K562 (cell line): ENCODE results near the gene RAB26. TPM values are rescaled to one million over a fixed set of nuclear protein-coding genes. Genes with fewer than 3 reads are reported as not detected.

Source experiments
- RB1 ChIP-seq: fragments of 450-650 bp; IDR thresholded peaks from 2 replicates; pipeline ENCODE4 v1.6.1; 2017; ENCODE audit warnings: low read depth, mild to moderate bottlenecking
- SNRNP70 ChIP-seq: fragments of 200-400 bp; formaldehyde crosslinking; optimal IDR thresholded peaks from 2 replicates; pipeline ENCODE3; 2017; ENCODE audit warnings: low read depth, low read length
- THRAP3 ChIP-seq: fragments of 450-650 bp; IDR thresholded peaks from 2 replicates; pipeline ENCODE4 v1.6.1; 2016; ENCODE audit warnings: mild to moderate bottlenecking, inconsistent platforms, borderline replicate concordance
- ZNF165 ChIP-seq: fragments of 250-450 bp; sonication (Bioruptor Pico); IDR thresholded peaks from 2 replicates; pipeline ENCODE4 v1.4.0; 2020; ENCODE audit warnings: borderline replicate concordance
- ZNF3 ChIP-seq: fragments of 250-450 bp; sonication (Bioruptor Pico); IDR thresholded peaks from 2 replicates; pipeline ENCODE4 v1.5.0; 2021; ENCODE audit warnings: mild to moderate bottlenecking, moderate library complexity
- ZNF583 ChIP-seq: fragments of 250-450 bp; sonication (Bioruptor Pico); IDR thresholded peaks from 2 replicates; pipeline ENCODE4 v1.4.0; 2020
- polyA plus RNA-seq, 8 experiments: library from polyadenylated mRNA; depleted of rRNA in 4 of 8; stranded (reverse) in 5 of 8; unstranded in 3 of 8; fragments of >200 nt; fragmentation: Nextera tagmentation in 2 of 8; fragmentation: Illumina TruSeq in 1 of 8; extraction: Ambion mirVana in 2 of 8; extraction: Trizol in 1 of 8; gene quantifications; 2 replicates each; pipeline versions ENCODE4 v1.2.1 to v1.2.3, GENCODE V29; 2011 to 2014; ENCODE audit warnings: inconsistent platforms in 1 of 8, missing spikeins in 1 of 8
- total RNA-seq, 7 experiments: library from RNA; depleted of rRNA in 6 of 7; stranded (reverse); fragments of >200 nt in 6 of 7; fragmentation: Illumina TruSeq in 2 of 7; extraction: Trizol in 2 of 7; gene quantifications; 2 replicates each; pipeline versions ENCODE4 v1.2.1 to v1.2.3, GENCODE V29; 2011 to 2021; ENCODE audit warnings: low replicate concordance in 1 of 7
- TF ChIP-seq, protein P1 (sequence below): sonication (generic); formaldehyde crosslinking; IDR thresholded peaks from 2 replicates; pipeline ENCODE4 v1.8.0; 2022; ENCODE audit warnings: mild to moderate bottlenecking, missing genetic modification reagents

The RAB26 gene
- total and polyA plus RNA-seq, 9 of the 15 experiments (the other 6 are each of a cell fraction or from before 2014, with no cell fraction given): 0.25 to 6.1 (median 2.1) TPM

DNA sequence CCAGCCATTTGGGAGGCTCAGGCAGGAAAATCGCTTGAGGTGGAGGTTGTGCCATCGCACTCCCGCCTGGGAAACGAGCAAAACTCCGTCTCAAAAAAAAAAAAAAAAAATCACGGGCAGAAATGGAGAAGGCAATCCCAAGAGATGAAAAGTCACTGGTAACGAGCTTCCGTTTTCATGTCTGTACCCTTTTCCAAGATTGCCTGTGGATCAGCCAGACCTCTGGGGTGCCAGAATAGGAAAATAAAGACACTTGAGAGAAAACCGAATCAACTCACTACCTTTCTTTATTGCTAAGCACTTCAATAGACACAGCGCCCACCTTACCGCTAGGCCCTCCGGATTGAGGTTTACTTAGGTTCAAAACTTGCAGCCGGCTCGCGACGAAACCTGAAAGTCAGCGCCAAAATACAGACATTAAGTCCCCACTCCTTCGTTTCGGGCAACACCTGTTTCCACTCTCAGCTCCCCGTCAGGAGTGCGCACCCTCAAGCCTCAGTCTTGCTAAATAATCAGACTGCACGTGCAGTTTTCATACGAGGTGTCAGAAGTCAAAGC is 6.2 kb downstream of the RAB26 start (continued):
- TF ChIP-seq, protein P1, sequence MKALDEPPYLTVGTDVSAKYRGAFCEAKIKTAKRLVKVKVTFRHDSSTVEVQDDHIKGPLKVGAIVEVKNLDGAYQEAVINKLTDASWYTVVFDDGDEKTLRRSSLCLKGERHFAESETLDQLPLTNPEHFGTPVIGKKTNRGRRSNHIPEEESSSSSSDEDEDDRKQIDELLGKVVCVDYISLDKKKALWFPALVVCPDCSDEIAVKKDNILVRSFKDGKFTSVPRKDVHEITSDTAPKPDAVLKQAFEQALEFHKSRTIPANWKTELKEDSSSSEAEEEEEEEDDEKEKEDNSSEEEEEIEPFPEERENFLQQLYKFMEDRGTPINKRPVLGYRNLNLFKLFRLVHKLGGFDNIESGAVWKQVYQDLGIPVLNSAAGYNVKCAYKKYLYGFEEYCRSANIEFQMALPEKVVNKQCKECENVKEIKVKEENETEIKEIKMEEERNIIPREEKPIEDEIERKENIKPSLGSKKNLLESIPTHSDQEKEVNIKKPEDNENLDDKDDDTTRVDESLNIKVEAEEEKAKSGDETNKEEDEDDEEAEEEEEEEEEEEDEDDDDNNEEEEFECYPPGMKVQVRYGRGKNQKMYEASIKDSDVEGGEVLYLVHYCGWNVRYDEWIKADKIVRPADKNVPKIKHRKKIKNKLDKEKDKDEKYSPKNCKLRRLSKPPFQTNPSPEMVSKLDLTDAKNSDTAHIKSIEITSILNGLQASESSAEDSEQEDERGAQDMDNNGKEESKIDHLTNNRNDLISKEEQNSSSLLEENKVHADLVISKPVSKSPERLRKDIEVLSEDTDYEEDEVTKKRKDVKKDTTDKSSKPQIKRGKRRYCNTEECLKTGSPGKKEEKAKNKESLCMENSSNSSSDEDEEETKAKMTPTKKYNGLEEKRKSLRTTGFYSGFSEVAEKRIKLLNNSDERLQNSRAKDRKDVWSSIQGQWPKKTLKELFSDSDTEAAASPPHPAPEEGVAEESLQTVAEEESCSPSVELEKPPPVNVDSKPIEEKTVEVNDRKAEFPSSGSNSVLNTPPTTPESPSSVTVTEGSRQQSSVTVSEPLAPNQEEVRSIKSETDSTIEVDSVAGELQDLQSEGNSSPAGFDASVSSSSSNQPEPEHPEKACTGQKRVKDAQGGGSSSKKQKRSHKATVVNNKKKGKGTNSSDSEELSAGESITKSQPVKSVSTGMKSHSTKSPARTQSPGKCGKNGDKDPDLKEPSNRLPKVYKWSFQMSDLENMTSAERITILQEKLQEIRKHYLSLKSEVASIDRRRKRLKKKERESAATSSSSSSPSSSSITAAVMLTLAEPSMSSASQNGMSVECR (CRISPR knock-in tag): peak; percentile 82; the same call in 1 of the 2 replicates
- TF ChIP-seq ZNF583 (CRISPR knock-in tag): no peak
- 0 out of 2 replicates have a peak, but pooled peaks have one; percentile 88 for TF ChIP-seq THRAP3
- TF ChIP-seq ZNF3: 0 out of 2 replicates have a peak, but pooled peaks have one; percentile 11
- TF ChIP-seq SNRNP70: peak; percentile 99
- 0 out of 2 replicates have a peak, but pooled peaks have one; percentile 3 for TF ChIP-seq ZNF165 (CRISPR knock-in tag)
- 0 out of 2 replicates have a peak, but pooled peaks have one; percentile 2 for TF ChIP-seq RB1
- TF ChIP-seq, all 486 proteins: peak for 28
